ENCODE results near the gene COX5B. TPM values are rescaled to one million over a fixed set of nuclear protein-coding genes. Genes with fewer than 3 reads are reported as not detected.
"Not testable (repeated sequence)": the region's sequence is repeated elsewhere in the genome, so short reads cannot be mapped to it uniquely, and the experiment has no call there.

Gene COX5B
- total RNA-seq, 1 donor from 2014 or later, result 1,390 TPM

GRCh38 chr2:97664636-97664970 is 18.7 kb downstream of the COX5B start:
- intact Hi-C loops (cut with micrococcal nuclease), result no loop called here
- ATAC-seq (no peak), DNase-seq (no peak)

DNA sequence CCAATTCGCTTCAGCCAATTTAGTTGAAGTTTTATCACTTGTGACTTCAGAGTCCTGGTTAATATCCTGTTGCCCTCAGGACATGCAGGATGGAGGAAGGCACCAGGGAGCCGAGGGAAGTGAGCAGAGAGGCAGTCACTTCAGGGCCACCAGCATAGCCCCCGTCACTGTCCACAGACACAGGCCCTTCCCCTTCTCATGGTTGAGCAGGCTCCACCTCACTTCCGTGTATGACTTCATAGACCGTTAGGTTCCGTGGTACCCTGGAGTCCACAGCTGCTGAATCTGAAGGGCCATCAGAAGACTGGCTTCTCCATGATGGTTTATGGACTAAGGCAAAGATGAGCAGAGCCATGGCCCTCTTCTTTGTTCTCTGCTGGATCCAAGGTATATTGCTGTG is 23.6 kb downstream of the COX5B start, which contains the start of gene C2orf92:
Gene C2orf92 (plus strand): TSS at position 266 of the 400 bp plus-strand sequence. CDS start 76 bp downstream, at position 342.
- intact Hi-C loops (cut with micrococcal nuclease), result no loop called here
- ATAC-seq (no peak), DNase-seq (no peak)

DNA sequence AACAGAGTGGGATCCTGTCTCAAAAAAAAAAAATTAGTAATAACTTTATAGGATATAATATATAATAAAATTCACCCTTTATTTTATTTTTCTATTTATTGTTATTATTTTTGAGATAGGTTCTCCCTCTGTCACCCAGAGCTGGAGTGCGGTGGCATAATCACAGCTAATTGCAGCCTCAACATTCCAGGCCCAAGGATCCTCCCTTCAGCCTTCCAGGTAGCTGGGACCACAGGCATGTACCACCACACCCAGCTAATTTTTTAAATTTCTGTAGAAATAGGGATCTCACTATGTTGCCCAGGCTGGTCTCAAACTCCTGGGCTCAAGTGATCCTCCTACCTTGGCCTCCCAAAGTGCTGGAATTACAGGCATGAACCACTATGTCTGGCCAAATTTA is 24.6 kb downstream of the COX5B start:
- intact Hi-C loops (cut with micrococcal nuclease), result no loop called here
- DNase-seq, result no peak
- ATAC-seq, result no peak

- ATAC-seq, result no peak
- intact Hi-C loops (cut with micrococcal nuclease), result no loop called here
These were observed 25.7 kb downstream of the COX5B start for GRCh38 chr2:97671526-97671925.

GRCh38 chr2:97672606-97673140 is 26.8 kb downstream of the COX5B start:
- intact Hi-C loops (cut with micrococcal nuclease); ATAC-seq: not testable (repeated sequence)

More at GRCh38 chr2:97671526-97671925, 25.7 kb downstream of the COX5B start:
- no peak for DNase-seq

GRCh38 chr2:97673182-97673914 is 27.5 kb downstream of the COX5B start:
- DNase-seq (no peak), ATAC-seq (no peak)
- intact Hi-C loops (cut with micrococcal nuclease), result no loop called here

More at GRCh38 chr2:97672606-97673140, 26.8 kb downstream of the COX5B start:
- not testable (repeated sequence) for DNase-seq

DNA sequence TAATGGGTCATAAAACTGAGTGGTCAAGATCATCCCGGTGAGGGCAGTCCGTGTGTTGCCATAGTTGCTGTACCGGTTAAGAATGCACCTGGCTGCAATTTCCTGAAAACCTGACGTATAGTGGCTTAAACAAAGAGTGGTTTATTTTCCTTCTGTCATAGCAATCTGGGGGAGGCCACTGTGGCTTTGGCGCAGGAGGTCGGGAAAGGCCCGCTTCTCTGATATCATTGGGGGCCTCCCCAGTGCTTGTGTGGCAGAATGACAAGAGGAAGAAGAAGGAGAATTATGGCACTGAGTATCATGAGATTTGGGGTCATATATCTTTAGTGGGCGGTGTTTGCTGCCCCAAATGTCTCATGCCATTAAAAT is 28.0 kb downstream of the COX5B start:
- intact Hi-C loops (cut with micrococcal nuclease), result no loop called here
- ATAC-seq, result no peak

DNA sequence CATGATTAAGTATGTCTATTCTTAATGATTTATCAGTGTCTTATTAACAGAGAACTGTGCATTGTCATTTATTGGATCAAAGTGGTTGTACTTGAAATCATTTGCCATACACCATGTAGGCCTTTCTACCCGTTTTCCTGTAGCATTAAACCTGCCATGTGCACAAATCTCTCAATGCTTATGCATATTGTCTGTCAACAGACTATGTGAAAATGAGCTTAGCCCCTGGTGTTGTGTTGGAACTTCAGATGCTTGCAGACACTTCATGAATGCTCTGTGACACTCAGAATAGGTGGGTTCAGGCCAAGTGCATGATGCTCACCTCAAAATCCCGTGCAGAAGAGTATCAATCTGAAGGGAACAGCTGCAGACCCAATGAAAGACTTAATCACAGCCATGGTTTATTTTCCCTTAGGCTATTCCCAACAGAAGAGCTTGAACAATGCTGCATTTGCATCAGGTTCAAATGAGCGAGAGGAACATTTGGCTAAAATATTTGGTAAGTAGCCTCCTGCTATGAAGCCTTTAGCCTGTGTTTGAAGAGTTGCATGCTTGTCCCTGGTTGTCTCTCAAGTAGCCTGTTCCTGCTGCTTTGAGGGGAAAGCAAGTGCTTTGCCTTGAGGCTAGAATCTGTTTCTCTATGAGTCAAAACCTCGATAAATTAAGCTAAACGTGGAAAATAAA is 29.7 kb downstream of the COX5B start:
- intact Hi-C loops (cut with micrococcal nuclease), result no loop called here
- no peak for ATAC-seq
- DNase-seq, result no peak

More for the DNA sequence above, 28.0 kb downstream of the COX5B start:
- DNase-seq, result no peak

- no peak for DNase-seq
- intact Hi-C loops (cut with micrococcal nuclease), result no loop called here
- ATAC-seq, result no peak
These were observed 30.8 kb downstream of the COX5B start for GRCh38 chr2:97676620-97677019.

DNA sequence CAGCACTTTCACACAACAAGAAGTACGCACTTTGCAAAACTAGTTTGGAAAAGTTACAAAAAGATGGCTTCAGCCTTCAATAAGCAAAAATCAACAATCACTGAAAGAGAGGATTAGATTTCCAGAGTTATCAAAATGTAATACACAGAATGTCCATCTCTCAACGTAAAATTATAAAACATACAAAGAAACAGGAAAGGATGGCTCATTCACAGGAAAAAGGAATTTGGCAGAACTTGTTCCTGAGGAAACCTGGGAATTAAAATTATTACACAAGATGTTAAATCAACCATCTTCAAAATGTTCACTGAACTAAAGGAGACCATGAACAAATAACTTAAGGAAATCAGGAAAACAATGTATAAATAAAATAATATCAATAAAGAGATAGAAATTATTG is 31.6 kb downstream of the COX5B start:
- DNase-seq (no peak), ATAC-seq (no peak)
- intact Hi-C loops (cut with micrococcal nuclease), result no loop called here

DNA sequence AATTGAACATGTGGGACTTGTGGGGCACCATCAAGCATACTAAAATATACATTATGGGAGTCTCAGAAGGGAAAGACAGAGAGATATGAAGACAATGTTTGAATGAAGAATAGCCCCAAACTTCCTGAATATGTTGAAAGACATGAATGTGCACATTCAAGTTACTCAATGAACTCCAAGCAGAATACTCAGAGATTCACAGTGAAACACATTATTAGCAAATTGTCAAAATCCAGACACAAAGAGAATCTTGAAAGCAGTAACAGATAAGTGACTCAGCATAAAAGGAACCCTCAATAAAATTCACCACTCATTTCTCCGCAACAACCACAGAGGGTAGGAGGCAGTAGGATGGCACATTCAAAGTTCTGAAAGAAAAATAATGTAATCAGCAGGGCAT is 32.4 kb downstream of the COX5B start:
- no peak for DNase-seq
- ATAC-seq, result no peak
- intact Hi-C loops (cut with micrococcal nuclease), result no loop called here

DNA sequence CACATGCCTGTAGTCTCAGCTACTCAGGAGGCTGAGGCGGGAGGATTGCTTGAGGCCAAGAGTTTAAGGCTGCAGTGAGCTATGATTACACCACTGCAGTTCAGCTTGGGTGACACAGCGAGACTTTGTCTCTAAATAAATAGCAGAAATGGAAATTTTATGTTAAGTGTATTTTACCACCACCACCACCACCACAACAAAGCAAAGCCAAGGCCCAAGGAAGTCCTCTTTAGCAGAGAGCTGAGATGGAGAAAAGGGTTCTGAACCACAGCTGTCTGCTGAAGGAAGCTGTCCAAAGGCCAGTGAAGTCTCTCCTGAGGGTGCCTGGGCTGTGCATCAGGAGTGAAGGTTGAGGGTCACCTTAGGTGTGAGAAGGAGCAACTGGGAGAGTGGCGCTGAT is 41.4 kb downstream of the COX5B start:
- ATAC-seq; intact Hi-C loops (cut with micrococcal nuclease); DNase-seq: not testable (repeated sequence)

DNA sequence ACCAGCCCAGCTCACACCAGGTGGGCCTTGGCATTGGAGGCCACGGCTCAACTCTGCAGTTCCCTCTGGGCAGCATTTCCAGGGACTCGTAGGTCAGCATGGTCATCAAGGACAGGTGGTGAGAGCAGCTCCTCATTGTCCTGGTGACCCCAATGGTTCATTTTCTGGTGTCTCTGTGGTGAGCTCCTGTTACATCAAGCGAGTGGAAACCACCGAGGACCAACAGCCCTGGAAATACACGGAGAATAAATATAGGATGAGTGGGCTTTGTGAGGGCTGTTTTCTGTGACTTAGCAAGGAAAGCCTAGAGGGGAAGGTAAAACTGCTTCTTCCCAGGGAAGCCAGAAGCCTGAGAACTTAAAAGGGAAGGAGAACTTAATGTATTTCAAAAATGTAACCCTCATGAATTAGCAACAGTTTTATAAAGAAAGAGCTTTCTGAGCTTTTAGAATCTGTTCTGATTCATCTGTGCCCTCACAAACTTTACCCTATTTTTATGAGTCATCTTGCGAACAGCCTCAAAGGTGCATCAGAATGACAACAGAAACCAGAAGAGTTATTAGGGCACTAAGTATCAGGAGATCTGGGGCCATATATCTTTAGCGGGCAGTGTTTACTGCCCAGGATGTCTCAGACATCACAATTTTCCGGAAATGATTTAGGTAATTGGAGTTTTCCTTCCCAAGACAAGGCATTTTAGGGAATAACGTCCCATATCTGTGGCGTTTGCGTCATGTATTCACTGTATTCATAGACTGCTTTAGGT is 42.4 kb downstream of the COX5B start:
- intact Hi-C loops (cut with micrococcal nuclease), result no loop called here
- DNase-seq (no peak), ATAC-seq (no peak)

DNA sequence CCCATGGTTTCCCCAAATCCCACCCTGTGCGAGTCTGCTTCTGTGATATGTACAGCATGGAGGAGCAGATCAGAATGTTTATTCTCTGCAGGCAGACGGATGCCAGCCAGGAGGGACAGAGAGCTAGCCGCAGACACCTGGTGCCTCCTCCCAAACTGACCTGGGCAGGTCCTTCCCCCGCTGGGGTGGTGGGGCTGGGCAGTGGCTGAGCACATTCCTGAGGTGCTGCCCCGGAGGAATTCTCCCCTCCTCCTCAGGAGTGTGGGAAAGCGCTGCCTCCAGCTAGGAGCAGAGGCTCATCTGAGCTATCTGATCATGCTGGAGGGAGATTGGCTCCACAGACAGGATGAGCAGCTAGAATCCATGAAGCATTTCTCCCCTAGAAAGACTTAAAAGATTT is 45.3 kb downstream of the COX5B start:
- DNase-seq, result no peak
- ATAC-seq, result no peak
- intact Hi-C loops (cut with micrococcal nuclease), result loop anchor here (10.0 kb wide), 1 partner anchor 96 kb away; no protein-coding TSS in a partner anchor

- no peak for DNase-seq
- no peak for ATAC-seq
- intact Hi-C loops (cut with micrococcal nuclease), result loop anchor here (10.0 kb wide), 1 partner anchor 99 kb away; no protein-coding TSS in a partner anchor
These were observed 47.6 kb downstream of the COX5B start for GRCh38 chr2:97693476-97693875.

DNA sequence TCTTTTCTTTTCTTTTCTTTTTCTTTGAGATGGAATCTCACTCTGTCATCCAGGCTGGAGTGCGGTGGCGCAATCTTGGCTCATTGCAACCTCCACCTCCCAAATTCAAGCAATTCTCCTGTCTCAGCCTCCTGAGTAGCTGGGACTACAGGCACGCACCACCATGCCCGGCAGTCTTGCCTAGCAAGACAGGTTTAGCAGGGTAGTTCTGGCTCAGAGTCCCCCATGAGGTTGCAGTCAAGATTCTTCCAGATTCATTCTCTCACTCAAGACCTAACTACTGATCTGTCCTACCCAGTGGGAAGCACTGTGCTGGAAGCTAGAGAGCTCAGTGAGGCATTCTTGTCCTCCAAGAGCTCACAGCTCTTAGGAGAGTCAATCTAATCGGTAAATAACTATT is 49.9 kb downstream of the COX5B start:
- no peak for ATAC-seq
- DNase-seq, result no peak
- intact Hi-C loops (cut with micrococcal nuclease), result loop anchor here (10.0 kb wide), 1 partner anchor 101 kb away; no protein-coding TSS in a partner anchor

- peak; percentile 93 for ATAC-seq
- DNase-seq, result peak; percentile 95
- intact Hi-C loops (cut with micrococcal nuclease), result loop anchor here (10.0 kb wide), 1 partner anchor 103 kb away; no protein-coding TSS in a partner anchor
These were observed 51.7 kb downstream of the COX5B start for GRCh38 chr2:97697252-97698235.

All from left ventricle myocardium superior (tissue), 1 donor.